HG03066 (cell line): Measurements from ENCODE around the gene IGFN1.

ENCODE experiments used
- ATAC-seq: cut with Tn5 transposase; IDR thresholded peaks from one replicate; pipeline ENCODE4 v1.9.1; 2021; ENCODE audit warnings: low read depth; ENCODE audit not compliant: unreplicated experiment

The IGFN1 gene

GRCh38 chr1:201184307-201185122 is 6.1 kb upstream of the IGFN1 start:
- no peak for ATAC-seq

- no peak for ATAC-seq
Measured at GRCh38 chr1:201185123-201185453, 5.5 kb upstream of the IGFN1 start.

GRCh38 chr1:201185527-201186128 is 5.0 kb upstream of the IGFN1 start:
- no peak for ATAC-seq

- ATAC-seq = no peak
Measured at GRCh38 chr1:201186192-201186591, 4.4 kb upstream of the IGFN1 start.

GRCh38 chr1:201189085-201189484 is 1.5 kb upstream of the IGFN1 start:
- no peak for ATAC-seq

GRCh38 chr1:201190005-201190404 is 619 bp upstream of the IGFN1 start:
- ATAC-seq = no peak

GRCh38 chr1:201191653-201192260 is 1.1 kb downstream of the IGFN1 start:
- ATAC-seq = no peak

- no peak for ATAC-seq
Measured at GRCh38 chr1:201192261-201192788, 1.7 kb downstream of the IGFN1 start.

GRCh38 chr1:201194046-201194445 is 3.4 kb downstream of the IGFN1 start:
- no peak for ATAC-seq

- no peak for ATAC-seq
Measured at GRCh38 chr1:201198598-201198997, 8.0 kb downstream of the IGFN1 start.

- no peak for ATAC-seq
Measured at GRCh38 chr1:201205036-201205435, 14.4 kb downstream of the IGFN1 start.

GRCh38 chr1:201206176-201206575 is 15.6 kb downstream of the IGFN1 start:
- no peak for ATAC-seq

GRCh38 chr1:201207046-201207445 is 16.4 kb downstream of the IGFN1 start:
- ATAC-seq = no peak

- ATAC-seq = no peak
Measured at GRCh38 chr1:201208236-201208635, 17.6 kb downstream of the IGFN1 start.

- ATAC-seq = no peak
Measured at GRCh38 chr1:201212056-201212455, 21.4 kb downstream of the IGFN1 start.

GRCh38 chr1:201212461-201213055 is 21.9 kb downstream of the IGFN1 start:
- ATAC-seq = no peak

- ATAC-seq = no peak
Measured at GRCh38 chr1:201213106-201213770, 22.6 kb downstream of the IGFN1 start.

GRCh38 chr1:201213926-201214325 is 23.3 kb downstream of the IGFN1 start:
- no peak for ATAC-seq

- ATAC-seq = no peak
Measured at GRCh38 chr1:201214461-201214860, 23.8 kb downstream of the IGFN1 start.

- no peak for ATAC-seq
Measured at GRCh38 chr1:201214886-201215285, 24.3 kb downstream of the IGFN1 start.
